ENCODE measurements around the gene NRGN. TPM values are rescaled to one million over a fixed set of nuclear protein-coding genes. Genes with fewer than 3 reads are reported as not detected.

Gene NRGN
- polyA plus RNA-seq, 1 donor = 13.6 TPM

- no peak for DNase-seq
Observed at GRCh38 chr11:124784051-124784450, 44.3 kb downstream of the NRGN start.

- no peak for DNase-seq
Observed at GRCh38 chr11:124788521-124788920, 48.8 kb downstream of the NRGN start.

- DNase-seq = no peak
Observed at GRCh38 chr11:124791626-124792341, 52.0 kb downstream of the NRGN start.

- peak; percentile 58 for DNase-seq
Observed at GRCh38 chr11:124793466-124794278, 53.9 kb downstream of the NRGN start.

GRCh38 chr11:124796312-124796711 is 56.6 kb downstream of the NRGN start:
- no peak for DNase-seq

Other genes starting within 250 kb of the NRGN start
- not detected for gene OR8B12, start 196.3 kb upstream of the NRGN start, polyA plus RNA-seq (ENCODE audit: insufficient read length)
- 0.05 TPM for gene OR8A1, start 169.9 kb upstream of the NRGN start, polyA plus RNA-seq (ENCODE audit: insufficient read length)
- gene PANX3, start 128.5 kb upstream of the NRGN start, polyA plus RNA-seq (ENCODE audit: insufficient read length) = not detected
- gene TBRG1, start 117.1 kb upstream of the NRGN start, polyA plus RNA-seq (ENCODE audit: insufficient read length) = 38.8 TPM
- 31.5 TPM for gene SIAE, start 66.2 kb upstream of the NRGN start, polyA plus RNA-seq (ENCODE audit: insufficient read length)
- gene SPA17, start 66.0 kb upstream of the NRGN start, polyA plus RNA-seq (ENCODE audit: insufficient read length) = 25.3 TPM
- gene VSIG2, start 12.3 kb downstream of the NRGN start, polyA plus RNA-seq (ENCODE audit: insufficient read length) = 8.5 TPM
- gene ESAM, start 22.3 kb downstream of the NRGN start, polyA plus RNA-seq (ENCODE audit: insufficient read length) = 55.2 TPM
- gene MSANTD2, start 60.5 kb downstream of the NRGN start, polyA plus RNA-seq (ENCODE audit: insufficient read length) = 49.5 TPM
- gene ROBO3, start 125.5 kb downstream of the NRGN start, polyA plus RNA-seq (ENCODE audit: insufficient read length) = 27.8 TPM
- gene ROBO4, start 157.9 kb downstream of the NRGN start, polyA plus RNA-seq (ENCODE audit: insufficient read length) = 15.7 TPM
- gene HEPN1, start 179.3 kb downstream of the NRGN start, polyA plus RNA-seq (ENCODE audit: insufficient read length) = 1.7 TPM
- gene HEPACAM, start 196.1 kb downstream of the NRGN start, polyA plus RNA-seq (ENCODE audit: insufficient read length) = 2.2 TPM
- gene CCDC15, start 214.3 kb downstream of the NRGN start, polyA plus RNA-seq (ENCODE audit: insufficient read length) = 5.6 TPM